Erythroblast (primary cell): ENCODE data around the gene LSM10.

Experiments used
- GATA1 ChIP-seq: IDR thresholded peaks from 2 replicates; pipeline ENCODE4 v1.6.1; 2011; ENCODE audit warnings: low read depth, mild to moderate bottlenecking, control low read depth, low read length, moderate library complexity
- POLR2A ChIP-seq: IDR thresholded peaks from 2 replicates; pipeline ENCODE4 v1.6.1; 2011; ENCODE audit warnings: mild to moderate bottlenecking, low read length

DNA sequence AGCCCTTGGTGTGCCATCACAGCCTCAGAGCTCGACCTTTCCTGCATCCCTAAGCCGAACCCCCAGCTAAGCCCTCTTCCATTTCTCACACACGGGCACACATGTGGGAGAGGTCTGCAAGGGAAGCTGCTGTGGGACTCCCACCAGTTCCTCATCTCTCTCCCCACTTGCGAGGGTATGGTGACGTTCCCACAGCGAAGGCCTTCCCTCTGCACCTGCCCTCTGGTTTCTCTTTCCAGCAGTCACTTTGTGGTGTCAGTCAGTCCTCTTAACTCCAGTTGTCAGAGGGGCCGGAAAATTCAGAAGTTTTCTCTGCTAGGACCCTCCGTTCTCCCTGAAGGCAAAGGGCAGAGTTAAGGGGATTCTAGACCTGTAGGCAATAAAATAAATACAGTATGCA is 6.4 kb downstream of the LSM10 start:
- no peak for TF ChIP-seq POLR2A
- no peak for TF ChIP-seq GATA1
